Thyroid gland (tissue), 4 donors: ENCODE data around the gene YWHAG. TPM values are rescaled to one million over a fixed set of nuclear protein-coding genes. Genes with fewer than 3 reads are reported as not detected.

Experiments used
- DNase-seq, 2 donors: peaks; one replicate each; pipeline ENCODE4 v3.0.0-alpha.2; 2019
- H3K27ac ChIP-seq, 3 donors: fragments of 200-600 bp; sonication (generic); 1 replicate in 2 of 3; 2 replicates in 1 of 3; pipeline ENCODE4 v1.5.1; 2016 to 2019; ENCODE audit warnings: mild to moderate bottlenecking in 1 of 3, moderate library complexity in 1 of 3
- H3K27me3 ChIP-seq: fragments of 200-600 bp; sonication (generic); one replicate; pipeline ENCODE4 v1.5.1; 2019
- H3K36me3 ChIP-seq, 2 donors: fragments of 200-600 bp; sonication (generic); one replicate each; pipeline ENCODE4 v1.5.1; 2016 to 2019
- H3K4me1 ChIP-seq, 2 donors: fragments of 200-600 bp; sonication (generic); one replicate each; pipeline ENCODE4 v1.5.1; 2017 to 2019
- H3K4me3 ChIP-seq, 3 donors: fragments of 200-600 bp; sonication (generic); replicated peaks in 1 of 3; 1 replicate in 2 of 3; 2 replicates in 1 of 3; pipeline ENCODE4 v1.5.1; 2016; ENCODE audit warnings: mild to moderate bottlenecking in 1 of 3
- H3K9me3 ChIP-seq: fragments of 200-600 bp; sonication (generic); one replicate; pipeline ENCODE4 v1.5.1; 2017
- CTCF ChIP-seq, 6 experiments: fragments of 200-600 bp in 3 of 6; fragments of 450-650 bp in 3 of 6; sonication (generic) in 3 of 6; IDR thresholded peaks; one replicate each; pipeline ENCODE4 v1.5.1; 2016 to 2019; ENCODE audit warnings: antibody characterized with exemption in 6 of 6, mild to moderate bottlenecking in 2 of 6, inconsistent platforms in 1 of 6, moderate library complexity in 1 of 6
- POLR2A ChIP-seq, 2 donors: fragments of 450-650 bp; IDR thresholded peaks; one replicate each; pipeline ENCODE4 v1.6.1; 2017; ENCODE audit warnings: antibody characterized with exemption in 2 of 2, mild to moderate bottlenecking in 2 of 2, moderate library complexity in 1 of 2
- WGBS, 2 donors: methylation state at CpG; one replicate each; pipeline ENCODE4 v1.1.5; 2017; 5-methylcytosine and 5-hydroxymethylcytosine counted together
- intact Hi-C: fragments of 100-400 bp; cut with DNase I; formaldehyde crosslinking; loops from one replicate; pipeline ENCODE4 v1.15.1; 2023
- total RNA-seq, 4 donors: library from RNA; depleted of rRNA; stranded (reverse); fragments of >200 nt; gene quantifications; one replicate each; pipeline ENCODE4 v1.2.3, GENCODE V29; 2016

Gene YWHAG
- total RNA-seq, 4 donors from 2014 or later: 37.4 to 43.4 (median 41.4) TPM

DNA sequence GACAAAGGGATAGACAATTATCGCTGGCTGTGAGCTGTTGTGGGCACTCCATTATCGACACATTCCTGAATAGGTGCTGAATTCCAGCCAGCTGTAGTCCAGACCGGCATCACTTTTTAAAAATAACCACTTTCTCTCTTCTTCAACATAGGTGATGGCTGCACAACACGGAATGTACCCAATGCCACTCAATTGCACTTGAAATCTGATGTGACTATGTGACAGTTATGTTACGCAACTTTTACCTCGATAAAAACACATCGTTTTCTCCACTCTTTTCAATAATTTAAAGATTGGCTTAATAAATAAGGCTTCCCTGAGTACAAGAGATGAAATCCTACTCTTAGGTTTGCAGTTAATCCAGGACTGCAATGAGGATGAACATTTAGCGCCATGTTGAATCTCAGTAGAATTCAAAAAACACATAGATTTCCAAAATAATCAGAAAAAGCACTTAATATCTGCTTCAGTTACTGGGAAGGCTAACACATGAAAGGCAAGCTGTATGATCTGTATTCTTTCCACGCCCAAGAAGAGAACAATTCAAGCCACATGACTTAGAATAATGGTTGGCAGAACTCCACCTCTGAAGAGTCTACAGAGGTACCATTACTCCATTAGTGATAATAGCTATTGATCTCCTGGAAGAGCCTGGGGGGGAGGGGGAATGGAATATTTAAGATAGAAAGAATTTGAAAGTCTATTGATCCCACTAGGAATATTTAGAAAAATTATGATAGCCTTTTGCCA is 3.6 kb downstream of the YWHAG start:
- 81 to 86% methylated on average over 9 of the region's 9 CpGs for WGBS, 2 donors
- Histone ChIP-seq H3K4me3 (no peak overlapping the region), H3K4me1 (peaks cover 19 to 36% of the 10 kb centered on the region in 2 donors), H3K27me3 (no peaks in the 10 kb centered on the region), H3K36me3 (peaks cover 0 to 4% of the 10 kb centered on the region in 2 donors), H3K27ac (no peak overlapping the region), H3K9me3 (no peaks in the 10 kb centered on the region)
- intact Hi-C loops: loop anchor here (5.0 kb wide), 1 partner anchor 38 kb away; no protein-coding TSS in a partner anchor
- TF ChIP-seq POLR2A (IDR thresholded peaks at IDR 0.05) (no peak), CTCF (IDR thresholded peaks at IDR 0.05) (no peak)
- no peak for DNase-seq

DNA sequence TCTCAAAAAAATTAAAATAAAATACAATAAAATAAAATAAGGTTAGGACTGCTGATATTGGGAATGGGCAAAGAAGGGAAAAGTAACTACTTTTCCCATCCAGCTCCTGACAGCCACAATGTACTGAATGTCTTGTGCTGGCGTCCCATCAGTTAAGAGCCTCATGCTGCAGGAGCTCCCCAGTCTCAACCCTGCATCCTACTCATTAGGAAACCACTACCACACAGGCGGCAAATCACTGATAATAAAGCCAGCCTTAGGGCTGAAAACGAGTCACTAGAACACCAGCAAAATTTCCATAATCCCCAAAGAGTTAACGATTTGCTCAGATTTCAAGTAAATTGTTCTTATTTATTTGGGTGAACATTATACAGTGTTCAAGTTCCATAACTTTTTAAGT is 4.3 kb downstream of the YWHAG start:
- no peak for DNase-seq
- TF ChIP-seq CTCF (IDR thresholded peaks at IDR 0.05): no peak
- TF ChIP-seq POLR2A (IDR thresholded peaks at IDR 0.05): no peak
- Histone ChIP-seq H3K27me3 (no peaks in the 10 kb centered on the region), H3K9me3 (no peaks in the 10 kb centered on the region), H3K36me3 (peaks cover 0 to 10% of the 10 kb centered on the region in 2 donors), H3K27ac (no peak overlapping the region), H3K4me3 (no peak overlapping the region), H3K4me1 (peaks cover 15 to 31% of the 10 kb centered on the region in 2 donors)
- intact Hi-C loops: no loop called here
- WGBS, 2 donors: 79 to 87% methylated on average over 4 of the region's 4 CpGs

- H3K9me3 ChIP-seq: no peaks in the 10 kb centered on the region
- no peak for DNase-seq
- H3K4me1 ChIP-seq: peaks cover 14 to 30% of the 10 kb centered on the region in 2 donors
- no peak for TF ChIP-seq CTCF (IDR thresholded peaks at IDR 0.05)
- no peak for TF ChIP-seq POLR2A (IDR thresholded peaks at IDR 0.05)
- peaks cover 0 to 12% of the 10 kb centered on the region in 2 donors for H3K36me3 ChIP-seq
- 92 to 93% methylated on average over 5 of the region's 5 CpGs for WGBS, 2 donors
- no peak overlapping the region for H3K27ac ChIP-seq
- H3K27me3 ChIP-seq: no peaks in the 10 kb centered on the region
- intact Hi-C loops: no loop called here
- no peak overlapping the region for H3K4me3 ChIP-seq
Measured at GRCh38 chr7:76353744-76354143, 5.0 kb downstream of the YWHAG start.

GRCh38 chr7:76352193-76352592 is 6.6 kb downstream of the YWHAG start:
- Histone ChIP-seq H3K4me3 (no peak overlapping the region), H3K9me3 (no peaks in the 10 kb centered on the region), H3K36me3 (peaks cover under 1 to 13% of the 10 kb centered on the region in 2 donors), H3K27me3 (no peaks in the 10 kb centered on the region), H3K27ac (no peak overlapping the region), H3K4me1 (peaks cover 14 to 28% of the 10 kb centered on the region in 2 donors)
- 89 to 91% methylated on average over 6 of the region's 6 CpGs for WGBS, 2 donors
- TF ChIP-seq POLR2A (IDR thresholded peaks at IDR 0.05) (no peak), CTCF (IDR thresholded peaks at IDR 0.05) (no peak)
- intact Hi-C loops: no loop called here
- DNase-seq: no peak

GRCh38 chr7:76351372-76351771 is 7.4 kb downstream of the YWHAG start:
- DNase-seq: no peak
- H3K4me3 ChIP-seq: no peak overlapping the region
- TF ChIP-seq POLR2A (IDR thresholded peaks at IDR 0.05): no peak
- no peak for TF ChIP-seq CTCF (IDR thresholded peaks at IDR 0.05)
- whole genome bisulfite sequencing, 2 donors: 85 to 94% methylated on average over 7 of the region's 7 CpGs
- H3K27me3 ChIP-seq: no peaks in the 10 kb centered on the region
- H3K4me1 ChIP-seq: peaks cover 14 to 20% of the 10 kb centered on the region in 2 donors
- peaks cover 9 to 21% of the 10 kb centered on the region in 2 donors for H3K36me3 ChIP-seq
- H3K9me3 ChIP-seq: no peaks in the 10 kb centered on the region
- intact Hi-C loops: no loop called here
- H3K27ac ChIP-seq: no peak overlapping the region
